IMR-90 (cell line): ENCODE measurements around the gene AMPD3. TPM values are rescaled to one million over a fixed set of nuclear protein-coding genes. Genes with fewer than 3 reads are reported as not detected.

Source experiments
- ATAC-seq: fragments of 200-7000 bp; cut with Tn5 transposase; 2 replicates; pipeline ENCODE4 v1.9.1; 2020; ENCODE audit warnings: low read depth, mild to moderate bottlenecking, moderate library complexity
- BruUV-seq: library from RNA; stranded (reverse); fragments of 400-500 nt; replicated peaks from 2 replicates; lab custom pipeline; 2021; lab: Mats Ljungman, UMichigan
- CTCF ChIA-PET: fragments of 300-600 bp; formaldehyde crosslinking; extraction: SDS; loops from one replicate; lab custom pipeline; 2021; ENCODE audit warnings: antibody characterized with exemption; lab: Yijun Ruan, JAX
- POLR2A ChIA-PET: fragments of 300-600 bp; sonication (Branson Sonifier 250); formaldehyde crosslinking; loops from one replicate; lab custom pipeline; 2022; ENCODE audit warnings: antibody characterized with exemption; ENCODE audit not compliant: unreplicated experiment; lab: Charles Lee
- DNase-seq: peaks from one replicate; pipeline ENCODE4 v3.0.0; 2013
- H2AFZ ChIP-seq: replicated peaks from 2 replicates; pipeline ENCODE3; 2013; ENCODE audit warnings: low read length, mild to moderate bottlenecking; ENCODE audit not compliant: poor library complexity
- H2AK5ac ChIP-seq: 2 replicates; pipeline ENCODE4 v1.6.1; 2013; ENCODE audit warnings: low read depth, low read length, inconsistent platforms
- H2AK9ac ChIP-seq: replicated peaks from 2 replicates; pipeline ENCODE3; 2013; ENCODE audit warnings: mild to moderate bottlenecking, low read depth, low read length, moderate library complexity; ENCODE audit not compliant: poor library complexity
- H2BK120ac ChIP-seq: 2 replicates; pipeline ENCODE4 v1.6.1; 2013; ENCODE audit warnings: low read depth, low read length, inconsistent platforms
- H2BK15ac ChIP-seq: 3 replicates; pipeline ENCODE4 v1.6.1; 2013; ENCODE audit warnings: low read depth, low read length, inconsistent platforms
- H2BK20ac ChIP-seq: 2 replicates; pipeline ENCODE4 v1.6.1; 2013; ENCODE audit warnings: low read depth, mild to moderate bottlenecking, inconsistent platforms, low read length, moderate library complexity
- H2BK5ac ChIP-seq: 2 replicates; pipeline ENCODE4 v1.6.1; 2013; ENCODE audit warnings: mild to moderate bottlenecking, low read depth, low read length, inconsistent platforms; ENCODE audit not compliant: poor library complexity, severe bottlenecking
- H3K14ac ChIP-seq: replicated peaks from 2 replicates; pipeline ENCODE4 v1.6.1; 2013; ENCODE audit warnings: low read depth, low read length, inconsistent platforms
- H3K18ac ChIP-seq: 2 replicates; pipeline ENCODE4 v1.6.1; 2013; ENCODE audit warnings: low read depth, low read length, control low read depth
- H3K23ac ChIP-seq: 2 replicates; pipeline ENCODE4 v1.6.1; 2013; ENCODE audit warnings: low read depth, low read length, inconsistent platforms
- H3K27ac ChIP-seq: 2 replicates; pipeline ENCODE4 v1.5.1; 2013; ENCODE audit warnings: mild to moderate bottlenecking, control low read depth, low read length; ENCODE audit not compliant: insufficient read depth
- H3K27me3 ChIP-seq: 2 replicates; pipeline ENCODE4 v1.6.1; 2013; ENCODE audit warnings: low read length; ENCODE audit not compliant: control insufficient read depth, insufficient read depth
- H3K36me3 ChIP-seq: 2 replicates; pipeline ENCODE4 v1.6.1; 2013; ENCODE audit warnings: low read length, mixed read lengths; ENCODE audit not compliant: control insufficient read depth, insufficient read depth
- H3K4ac ChIP-seq: 2 replicates; pipeline ENCODE4 v1.6.1; 2013; ENCODE audit warnings: low read depth, low read length, inconsistent platforms
- H3K4me1 ChIP-seq: 2 replicates; pipeline ENCODE4 v1.6.1; 2013; ENCODE audit warnings: low read length, mixed read lengths; ENCODE audit not compliant: control insufficient read depth, insufficient read depth
- H3K4me2 ChIP-seq: 2 replicates; pipeline ENCODE4 v1.6.1; 2013; ENCODE audit warnings: low read depth, mild to moderate bottlenecking, control low read depth, low read length, moderate library complexity
- H3K4me3 ChIP-seq: 2 replicates; pipeline ENCODE4 v1.5.1; 2013; ENCODE audit warnings: low read depth, mild to moderate bottlenecking, control low read depth, low read length, moderate library complexity; ENCODE audit not compliant: insufficient read depth
- H3K56ac ChIP-seq: 2 replicates; pipeline ENCODE4 v1.6.1; 2013; ENCODE audit warnings: low read length, inconsistent platforms; ENCODE audit not compliant: insufficient read depth; ENCODE audit errors: extremely low read depth
- H3K79me1 ChIP-seq, 2 experiments: 2 replicates each; pipeline ENCODE4 v1.6.1; 2013; ENCODE audit warnings: low read length in 2 of 2, inconsistent platforms in 1 of 2, low read depth in 1 of 2
- H3K9ac ChIP-seq: 2 replicates; pipeline ENCODE4 v1.6.1; 2013; ENCODE audit warnings: low read depth, low read length, control low read depth
- H3K9me1 ChIP-seq: 2 replicates; pipeline ENCODE4 v1.6.1; 2013; ENCODE audit warnings: low read length, inconsistent platforms; ENCODE audit not compliant: insufficient read depth
- H3K9me3 ChIP-seq: 2 replicates; pipeline ENCODE4 v1.6.1; 2013; ENCODE audit warnings: low read length; ENCODE audit not compliant: control insufficient read depth, insufficient read depth
- H4K20me1 ChIP-seq: 2 replicates; pipeline ENCODE4 v1.6.1; 2013; ENCODE audit warnings: low read length, inconsistent platforms; ENCODE audit not compliant: insufficient read depth
- H4K5ac ChIP-seq: 2 replicates; pipeline ENCODE4 v1.6.1; 2013; ENCODE audit warnings: mild to moderate bottlenecking, low read depth, low read length, control low read depth
- H4K8ac ChIP-seq, 2 experiments: 2 replicates each; pipeline ENCODE4 v1.6.1; 2013; ENCODE audit warnings: low read depth in 2 of 2, low read length in 2 of 2, control low read depth in 1 of 2, inconsistent platforms in 1 of 2
- H4K91ac ChIP-seq: 2 replicates; pipeline ENCODE4 v1.6.1; 2013; ENCODE audit warnings: low read depth, low read length, inconsistent platforms; ENCODE audit not compliant: insufficient read depth
- CEBPB ChIP-seq: IDR thresholded peaks from 2 replicates; pipeline ENCODE4 v1.6.1; 2012; ENCODE audit warnings: low read depth, low read length, improper control_type of control experiment
- MAFK ChIP-seq: IDR thresholded peaks from 2 replicates; pipeline ENCODE4 v1.6.1; 2012; ENCODE audit warnings: low read depth, low read length, improper control_type of control experiment
- POLR2A ChIP-seq: IDR thresholded peaks from 2 replicates; pipeline ENCODE4 v1.6.1; 2012; ENCODE audit warnings: mild to moderate bottlenecking, low read depth, low read length
- RAD21 ChIP-seq: IDR thresholded peaks from 2 replicates; pipeline ENCODE4 v1.6.1; 2012; ENCODE audit warnings: low read length, improper control_type of control experiment
- WGBS, 2 experiments: methylation state at CpG; one replicate each; pipeline versions ENCODE4 v1.1.5 to v1.1.7; 2013; ENCODE audit warnings: missing lambda C conversion rate in 2 of 2; ENCODE audit not compliant: insufficient read length in 1 of 2; ENCODE audit errors: extremely low coverage in 2 of 2; 5-methylcytosine and 5-hydroxymethylcytosine counted together
- dilution Hi-C: fragments of 300-500 bp; cut with HindIII; formaldehyde crosslinking; loops from one replicate; pipeline ENCODE4 v1.14.3; 2018; ENCODE audit warnings: low sequenced_read_pairs; ENCODE audit not compliant: unreplicated experiment
- in situ Hi-C: fragments of 300-500 bp; cut with MboI; formaldehyde crosslinking; loops from 3 replicates; pipeline ENCODE4 v1.14.3; 2019; ENCODE audit warnings: low sequenced_read_pairs, inconsistent platforms, mixed read lengths
- intact Hi-C: fragments of 100-400 bp; cut with micrococcal nuclease; formaldehyde crosslinking; loops from 2 replicates; pipeline ENCODE4 v1.10.0; 2022
- polyA plus RNA-seq, 3 experiments: library from polyadenylated mRNA; depleted of rRNA; stranded (reverse); fragments of >200 nt; gene quantifications; 2 replicates each; pipeline ENCODE4 v1.2.3, GENCODE V29; 2012; ENCODE audit warnings: low replicate concordance in 1 of 3
- total RNA-seq: library from RNA; depleted of rRNA; stranded (reverse); fragments of >200 nt; gene quantifications from 2 replicates; pipeline ENCODE4 v1.2.3, GENCODE V29; 2012

The AMPD3 gene
- total and polyA plus RNA-seq, 2 of the 4 experiments (the other 2 are of a cell fraction), result 8.6 to 12.1 TPM

DNA sequence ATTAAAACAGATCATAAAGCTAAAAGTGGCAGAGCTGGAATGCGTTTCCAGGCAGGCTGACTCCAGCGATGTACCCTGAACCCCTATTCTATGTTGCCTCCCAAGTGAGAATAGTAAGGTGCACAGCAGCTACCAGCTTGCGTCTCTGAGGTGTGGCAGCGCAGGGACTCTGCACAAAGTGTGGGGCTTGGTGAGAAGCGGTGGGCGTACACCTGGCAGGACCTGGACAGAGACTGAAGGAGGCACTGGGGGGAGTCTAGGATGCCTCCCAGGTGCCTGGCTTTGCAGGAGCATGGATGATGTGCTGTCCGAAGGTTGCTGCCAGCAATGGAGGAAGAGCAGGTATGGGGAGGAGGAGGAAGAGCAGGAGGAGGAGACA, 42.9 kb downstream of the AMPD3 start:
- no peak overlapping the region for H3K23ac ChIP-seq
- TF ChIP-seq MAFK (no peak), RAD21 (no peak), POLR2A (no peak), CEBPB (no peak)
- no peak overlapping the region for H4K8ac ChIP-seq
- 97% methylated on average over 6 of the region's 7 CpGs; no CpG with 5 or more reads in 1 of the 2 experiments for WGBS, 2 experiments
- H3K9me3 ChIP-seq, result no peaks in the 10 kb centered on the region
- no peak overlapping the region for H2AK9ac ChIP-seq
- no peak overlapping the region for H3K4me2 ChIP-seq
- no peak overlapping the region for H2BK20ac ChIP-seq
- intact Hi-C loops (no loop called here), in situ Hi-C loops (no loop called here), dilution Hi-C loops (no loop called here)
- no peak overlapping the region for H3K4ac ChIP-seq
- peak overlapping the region; percentile 3 for H2AFZ ChIP-seq
- ChIA-PET POLR2A (no interaction called here), CTCF (no interaction called here)
- no TSS peak for BruUV-seq
- no peak overlapping the region for H3K18ac ChIP-seq
- H3K36me3 ChIP-seq, result peaks cover 76% of the 10 kb centered on the region
- H3K27ac ChIP-seq, result no peak overlapping the region
- H2BK120ac ChIP-seq, result no peak overlapping the region
- H4K20me1 ChIP-seq, result no peaks in the 10 kb centered on the region
- no peak overlapping the region for H3K56ac ChIP-seq
- H4K5ac ChIP-seq, result no peak overlapping the region
- no peak overlapping the region for H3K14ac ChIP-seq
- H3K79me1 ChIP-seq, result peaks cover 5 to 21% of the 10 kb centered on the region in 2 experiments; a peak in 3 of 4 replicates
- H2AK5ac ChIP-seq, result no peak overlapping the region
- no peaks in the 10 kb centered on the region for H3K4me1 ChIP-seq
- H3K27me3 ChIP-seq, result no peaks in the 10 kb centered on the region
- no peak overlapping the region for H3K4me3 ChIP-seq
- ATAC-seq (no peak), DNase-seq (no peak)
- H4K91ac ChIP-seq, result no peak overlapping the region
- H2BK15ac ChIP-seq, result no peak overlapping the region
- H2BK5ac ChIP-seq, result no peak overlapping the region
- no peak overlapping the region for H3K9ac ChIP-seq
- peaks cover 28% of the 10 kb centered on the region for H3K9me1 ChIP-seq
